COLO668 (cell line): Measurements from ENCODE around the gene STK33.

ENCODE experiments used
- DNase-seq: peaks from one replicate; lab custom pipeline; 2025; ENCODE audit not compliant: unreplicated experiment; lab: John Stamatoyannopoulos, UW

STK33 gene

DNA sequence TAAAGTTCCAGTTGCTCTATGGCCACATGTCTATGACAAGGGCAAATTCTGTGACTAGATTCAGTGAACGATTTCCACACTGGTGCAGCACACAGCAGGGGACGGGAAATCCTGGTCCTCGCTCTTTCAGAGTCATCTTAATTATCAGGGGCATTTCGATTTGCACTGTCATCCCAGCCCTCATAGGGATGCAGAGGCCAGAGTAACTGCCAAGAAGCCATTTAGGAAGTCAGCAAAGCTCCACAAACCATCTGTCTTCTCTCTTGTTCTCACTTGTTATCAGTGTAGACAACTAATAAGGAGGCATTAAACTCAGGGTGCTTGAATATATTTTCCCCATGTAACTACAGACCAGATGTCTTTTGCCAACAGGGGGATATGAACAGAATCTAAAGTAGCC lies 151.7 kb downstream of the STK33 start:
- no peak for DNase-seq

DNA sequence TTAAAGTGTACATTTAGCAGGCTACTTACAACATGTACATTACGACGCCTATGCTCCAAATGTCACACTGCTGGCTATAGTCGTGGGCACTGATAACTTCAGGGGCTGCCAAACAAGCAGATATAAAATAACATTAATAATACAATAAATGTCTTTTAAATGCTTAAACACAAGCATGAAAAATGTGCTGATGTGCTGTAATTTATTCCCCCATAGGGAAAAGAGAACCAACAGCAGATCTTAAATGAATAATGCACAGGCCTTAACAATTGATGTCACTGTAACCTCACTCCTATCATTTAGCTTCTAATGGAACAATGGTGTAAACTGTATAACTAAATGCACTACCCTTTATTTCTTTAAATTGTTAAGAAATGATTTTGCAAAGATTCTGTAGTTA lies 153.4 kb downstream of the STK33 start:
- DNase-seq, result no peak

DNA sequence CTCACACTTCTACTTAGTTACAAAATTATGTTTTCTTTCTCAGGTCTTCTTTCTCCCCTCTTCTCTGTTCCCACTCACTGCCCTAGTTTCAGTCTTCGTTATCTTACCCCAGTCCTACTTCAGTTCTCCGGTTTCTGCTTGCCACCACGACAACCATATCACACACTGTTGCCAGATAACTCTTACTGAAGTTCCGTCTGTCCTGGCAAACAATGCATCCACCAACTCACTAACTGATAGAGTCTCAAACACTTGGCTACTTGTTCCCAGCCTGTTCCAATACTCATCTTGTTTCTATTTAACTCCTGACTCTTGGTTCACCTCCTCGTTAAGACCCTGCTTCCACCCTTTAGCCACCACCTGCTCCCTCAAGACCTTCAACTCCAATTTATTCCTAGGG lies 164.5 kb downstream of the STK33 start:
- DNase-seq, result no peak

DNA sequence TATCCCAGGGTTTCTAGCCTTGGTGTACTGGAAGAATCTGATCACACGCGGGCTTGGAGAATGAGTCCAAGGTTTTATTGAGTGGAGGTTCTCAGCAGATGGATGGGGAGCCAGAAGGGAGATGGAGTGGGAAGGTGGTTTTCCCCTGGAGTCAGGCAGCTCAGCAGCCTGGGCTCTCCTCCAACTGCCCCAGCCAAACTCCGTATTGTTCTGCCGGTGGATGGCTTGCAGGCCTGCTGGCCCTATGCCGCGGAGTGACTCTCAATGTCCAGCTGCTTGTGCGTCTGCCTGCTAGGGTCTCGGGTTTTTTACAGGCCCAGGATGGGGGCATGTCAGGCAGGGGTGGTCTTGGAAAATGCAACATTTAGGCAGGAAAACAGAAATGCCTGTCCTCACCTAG lies 168.0 kb downstream of the STK33 start:
- DNase-seq, result no peak

DNA sequence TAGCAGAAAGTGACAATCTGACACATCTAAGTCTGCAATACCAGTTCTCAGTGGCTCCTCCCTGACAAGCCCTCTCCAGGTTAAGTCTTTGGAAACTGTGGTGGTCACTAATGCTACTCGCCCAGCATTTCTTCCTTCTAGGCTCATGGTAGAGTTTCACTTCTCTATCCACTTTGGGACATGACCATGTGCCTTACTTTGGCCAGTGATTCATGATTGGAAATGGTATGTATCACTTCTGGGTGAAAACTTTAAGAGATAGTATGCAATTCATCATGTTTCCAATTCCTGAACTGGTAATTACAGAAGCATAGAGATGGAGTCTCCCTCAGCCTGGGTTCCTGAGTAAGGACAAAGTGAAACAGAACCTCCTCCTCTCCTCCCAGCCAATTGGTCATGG lies 178.8 kb downstream of the STK33 start:
- no peak for DNase-seq

DNA sequence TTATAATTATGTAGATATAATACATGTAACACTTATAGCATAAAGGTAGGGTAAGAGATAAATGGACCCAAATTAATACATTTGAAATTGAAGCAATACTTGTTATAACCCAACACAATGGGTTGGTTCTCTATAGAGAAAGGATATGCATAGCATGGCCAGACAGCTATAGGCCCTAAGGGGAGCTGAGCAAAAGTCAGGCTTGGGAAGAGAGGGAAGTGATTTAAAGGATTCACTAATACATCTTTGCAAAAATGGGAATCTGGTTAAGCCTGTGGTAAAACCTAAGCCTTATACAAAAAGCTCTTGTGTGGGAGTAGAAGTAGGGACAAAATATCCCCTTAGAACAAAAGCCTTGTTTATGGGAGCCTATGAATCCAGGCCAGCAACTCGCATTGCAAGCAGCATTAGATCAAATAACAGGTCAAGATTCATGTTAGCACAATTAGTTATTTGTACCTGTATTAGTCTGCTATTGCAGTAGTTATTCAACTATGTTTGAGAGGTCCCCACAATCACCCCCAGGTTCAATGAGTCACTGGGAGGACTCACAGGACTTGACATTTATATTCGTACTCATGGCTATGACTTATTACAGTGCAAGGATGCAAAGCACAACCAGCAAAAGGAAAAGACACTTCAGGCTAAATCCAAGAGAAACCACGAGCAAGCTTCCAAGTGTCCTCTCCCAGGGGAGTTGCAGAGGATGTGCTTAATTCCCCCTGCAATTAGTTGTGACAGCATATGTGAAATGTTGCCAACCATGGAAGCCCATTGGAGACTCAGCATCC lies 185.7 kb downstream of the STK33 start:
- no peak for DNase-seq

DNA sequence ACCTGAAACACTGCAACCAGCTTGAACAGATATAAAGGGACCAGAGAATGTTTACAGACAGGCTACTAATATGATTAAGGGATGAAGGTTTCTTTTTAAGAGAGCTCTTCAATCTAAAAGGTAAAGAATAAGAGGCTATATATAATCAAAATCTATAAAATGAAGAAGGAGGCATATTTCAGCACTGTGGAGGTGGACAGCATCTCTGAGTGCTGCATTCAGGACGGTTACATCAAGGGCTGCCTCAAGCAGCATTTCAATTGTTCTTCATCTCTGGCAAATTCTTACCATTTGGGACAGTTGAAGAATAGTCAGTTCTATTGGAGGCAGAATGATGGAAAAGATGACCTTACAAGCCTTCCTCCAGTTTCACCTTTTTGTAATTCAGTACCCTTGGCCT lies 190.7 kb downstream of the STK33 start:
- DNase-seq, result no peak

DNA sequence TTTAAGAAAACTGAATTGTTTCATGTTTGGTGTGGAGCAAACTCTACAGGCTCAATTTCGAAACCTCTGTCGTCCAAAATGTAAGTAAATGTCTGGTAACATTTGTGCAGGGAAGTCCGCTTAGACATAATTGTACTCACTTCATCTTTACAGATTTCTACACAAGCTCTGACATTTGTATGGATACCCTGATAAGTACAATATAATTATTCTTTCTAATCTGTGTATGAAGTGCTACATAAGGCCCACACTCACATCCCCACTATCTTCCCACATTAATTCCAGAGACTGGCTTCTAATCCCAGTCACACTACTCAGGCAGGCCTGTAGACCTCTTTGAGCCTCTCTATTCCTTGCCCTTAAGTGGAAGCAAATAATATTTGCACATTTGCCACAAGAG lies 201.1 kb downstream of the STK33 start:
- no peak for DNase-seq

DNA sequence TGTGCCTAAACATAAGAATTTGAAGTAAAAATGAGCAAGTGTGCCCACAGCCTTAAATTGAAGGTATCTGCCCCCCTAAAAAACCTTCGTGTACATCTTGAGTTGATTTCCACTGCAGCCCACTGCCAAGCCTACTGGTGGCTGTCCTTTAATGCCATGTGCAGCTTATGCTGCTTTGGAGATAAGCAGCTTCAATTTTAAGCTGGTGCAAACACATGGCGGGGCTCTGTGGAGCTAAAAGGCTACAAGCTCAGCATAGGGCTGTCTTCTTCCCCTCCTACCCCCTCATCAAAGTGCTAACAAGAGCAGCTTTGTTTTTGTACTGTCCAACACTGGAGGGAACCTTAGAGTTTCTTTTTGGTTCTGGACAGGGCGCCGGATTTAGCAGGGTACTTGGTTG lies 201.9 kb downstream of the STK33 start:
- no peak for DNase-seq

DNA sequence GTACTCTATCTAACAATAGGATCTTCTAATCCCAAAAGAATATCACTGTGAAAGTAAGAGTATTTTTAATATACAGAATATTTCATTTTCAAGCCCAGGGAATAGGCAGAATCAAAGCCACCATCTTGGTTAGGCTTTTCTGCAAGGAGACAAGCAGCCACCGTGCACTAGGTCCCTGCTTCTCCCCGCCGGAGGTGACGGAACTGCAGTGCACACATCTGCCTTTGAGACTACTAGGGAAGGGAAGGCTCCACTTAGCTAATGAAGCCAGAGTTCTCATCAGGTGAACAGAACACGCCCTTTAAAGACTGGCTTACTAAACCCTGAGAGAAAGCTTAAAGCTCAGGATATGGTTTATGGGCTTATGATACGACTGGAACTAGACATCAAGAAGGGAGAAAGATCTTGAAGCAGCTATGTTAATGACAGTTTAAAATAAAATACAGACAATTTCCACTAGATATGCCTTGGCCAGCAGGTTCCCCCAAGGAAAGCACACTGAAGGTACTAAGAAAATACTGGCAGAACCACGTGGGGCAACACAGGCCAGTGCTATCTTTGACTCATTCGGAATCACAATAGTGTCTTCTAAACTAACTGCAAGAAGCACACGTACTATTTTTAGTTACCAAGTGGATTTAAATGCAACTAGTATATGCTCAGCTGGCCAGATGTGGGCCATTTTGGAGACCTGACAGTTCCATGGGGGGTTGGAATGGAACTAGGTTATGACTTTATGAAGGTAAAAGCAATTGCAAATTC lies 203.0 kb downstream of the STK33 start:
- DNase-seq, result no peak

DNA sequence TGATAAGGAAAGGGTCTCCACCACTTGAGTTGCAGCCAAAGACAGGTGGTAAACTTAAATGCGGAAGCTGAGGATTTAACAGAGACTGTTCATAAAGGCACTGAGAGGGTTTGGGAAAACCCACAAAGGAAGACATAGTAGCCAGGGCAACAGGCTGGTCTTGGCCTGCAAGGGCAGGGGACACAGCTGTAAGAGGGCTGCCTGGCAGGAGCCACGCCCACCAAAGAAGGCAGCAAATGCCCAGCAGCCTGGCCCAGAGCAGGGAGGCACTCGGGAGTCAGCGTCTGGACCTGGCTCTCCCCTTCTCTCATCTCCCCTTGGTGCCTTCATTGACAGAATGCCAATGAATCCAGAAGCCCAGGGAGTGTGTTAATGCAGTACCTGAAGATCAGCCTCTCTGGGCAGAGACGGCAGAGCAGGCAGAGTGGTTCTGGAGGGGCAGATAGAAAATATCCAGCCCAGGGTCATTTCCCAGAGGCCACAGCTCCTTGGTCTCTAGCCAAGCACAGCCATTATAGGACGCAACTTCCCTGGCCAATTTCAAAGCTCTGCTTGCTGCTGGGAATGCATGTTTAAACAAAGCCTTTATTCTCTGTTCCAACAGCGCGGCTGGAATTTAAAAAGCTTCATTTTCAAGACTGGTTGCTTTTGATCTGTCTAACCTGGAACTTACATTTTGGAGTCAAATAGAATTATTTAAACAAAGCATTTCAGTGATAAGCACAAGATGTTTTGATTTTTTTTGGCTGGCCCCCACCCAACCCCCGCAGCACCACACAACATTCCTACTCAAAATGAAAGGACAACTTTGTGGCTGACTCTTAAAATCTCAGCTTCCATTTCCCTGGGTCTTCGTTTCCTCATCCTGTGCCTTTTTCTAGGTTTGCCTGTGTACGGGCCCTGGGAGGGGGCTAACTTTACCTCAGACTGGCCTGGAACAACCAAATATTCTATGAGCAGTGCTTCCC lies 204.7 kb downstream of the STK33 start:
- DNase-seq, result no peak

DNA sequence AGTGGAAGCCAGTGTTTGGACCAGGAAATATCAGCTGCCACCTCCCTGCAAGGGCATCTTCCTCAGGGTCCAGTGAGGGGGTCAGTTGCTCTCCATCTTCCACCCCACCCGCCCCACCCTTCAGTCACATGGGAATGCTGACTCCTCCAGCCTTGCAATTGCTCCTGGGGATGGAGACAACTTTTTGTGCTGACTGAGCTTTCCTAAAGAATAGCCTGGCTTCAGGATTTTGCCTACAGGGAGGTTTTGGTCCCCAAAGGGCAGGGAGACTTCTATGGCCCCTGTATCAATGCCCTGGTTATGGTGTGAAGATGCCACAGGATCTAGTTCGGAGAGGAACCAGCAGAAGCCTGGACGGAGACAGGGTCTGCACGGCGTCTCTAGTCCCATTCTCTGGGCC lies 206.3 kb downstream of the STK33 start:
- no peak for DNase-seq

DNA sequence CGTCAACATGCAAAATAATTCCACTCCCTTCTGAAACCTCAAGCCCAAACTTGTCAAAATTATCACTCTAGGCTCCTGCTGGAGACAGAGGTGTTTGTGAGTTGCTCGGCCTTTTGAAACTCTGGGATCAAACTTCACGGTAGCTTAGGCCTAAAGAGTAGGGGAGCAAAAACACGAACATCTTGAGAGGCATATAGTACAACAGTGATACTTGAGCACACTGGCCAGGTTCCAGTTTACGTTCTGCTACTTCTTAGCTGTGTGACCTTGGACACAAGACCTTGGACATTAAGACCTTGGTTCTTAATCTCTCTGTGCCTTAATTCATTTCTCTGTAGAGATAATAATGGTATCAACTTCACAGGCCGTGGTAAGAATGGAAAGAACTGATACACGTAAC lies 206.9 kb downstream of the STK33 start:
- no peak for DNase-seq

DNA sequence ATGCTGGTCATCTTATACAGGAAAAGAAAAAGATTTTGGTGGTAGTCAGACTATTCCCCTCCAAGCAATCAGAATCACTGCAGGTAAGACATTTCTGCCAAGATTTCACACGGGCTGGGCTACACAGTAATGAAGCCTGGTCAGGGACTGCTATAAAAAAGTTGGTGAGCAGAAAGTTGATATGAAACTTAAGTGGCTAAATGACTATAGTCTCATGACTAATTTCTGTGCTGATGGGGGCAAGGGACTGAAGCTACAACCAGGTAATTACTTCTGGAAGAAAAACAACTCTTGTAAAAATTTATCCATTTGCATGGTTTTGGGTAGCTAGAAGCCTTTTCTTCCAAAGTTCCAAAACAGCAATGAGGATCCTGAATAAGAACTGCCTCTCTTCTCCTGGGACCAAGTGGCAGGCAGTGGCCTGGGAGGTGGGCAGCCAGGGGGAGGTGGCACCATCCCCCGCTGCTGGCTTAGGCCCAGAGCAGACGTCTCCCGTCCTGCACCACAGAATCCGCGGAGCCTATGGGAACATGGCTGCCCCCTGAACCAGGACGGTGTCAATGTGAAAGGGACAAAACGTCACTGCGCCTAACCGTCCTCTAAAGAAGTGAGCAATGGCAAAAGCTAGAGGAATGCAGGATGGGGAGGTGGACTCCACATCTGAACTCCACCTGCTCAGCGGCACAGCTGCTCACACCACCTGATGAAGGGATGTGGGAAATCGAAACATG lies 207.7 kb downstream of the STK33 start:
- DNase-seq, result no peak

DNA sequence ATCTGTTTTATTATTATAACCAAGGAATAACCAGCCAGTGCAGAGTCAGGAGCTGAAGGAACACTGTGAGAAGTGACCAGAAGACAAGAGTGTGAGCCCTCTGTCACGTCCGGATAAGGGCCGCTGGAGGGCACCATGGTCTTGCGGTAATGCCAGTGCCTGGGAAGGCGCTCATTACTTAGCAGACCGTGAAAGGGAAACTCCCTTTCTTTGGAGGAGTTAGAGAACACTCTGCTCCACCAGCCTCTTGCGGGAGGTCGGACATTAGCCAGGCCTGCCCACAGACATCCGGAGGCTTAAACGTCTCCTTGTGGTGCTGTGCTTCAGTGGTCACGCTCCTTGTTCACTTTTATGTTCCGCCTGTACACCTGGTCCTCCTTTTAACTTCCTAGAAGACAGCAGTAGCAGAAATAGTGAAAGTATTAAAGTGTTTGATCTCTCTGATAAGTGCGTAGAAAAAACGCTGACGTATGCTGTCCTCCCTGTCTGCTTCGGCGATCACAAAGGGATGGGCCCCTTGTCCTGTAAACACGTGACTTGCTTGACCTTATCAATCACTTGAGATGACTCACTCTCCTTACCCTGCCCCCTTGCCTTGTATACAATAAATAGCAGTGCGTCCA lies 209.7 kb downstream of the STK33 start:
- DNase-seq, result no peak

DNA sequence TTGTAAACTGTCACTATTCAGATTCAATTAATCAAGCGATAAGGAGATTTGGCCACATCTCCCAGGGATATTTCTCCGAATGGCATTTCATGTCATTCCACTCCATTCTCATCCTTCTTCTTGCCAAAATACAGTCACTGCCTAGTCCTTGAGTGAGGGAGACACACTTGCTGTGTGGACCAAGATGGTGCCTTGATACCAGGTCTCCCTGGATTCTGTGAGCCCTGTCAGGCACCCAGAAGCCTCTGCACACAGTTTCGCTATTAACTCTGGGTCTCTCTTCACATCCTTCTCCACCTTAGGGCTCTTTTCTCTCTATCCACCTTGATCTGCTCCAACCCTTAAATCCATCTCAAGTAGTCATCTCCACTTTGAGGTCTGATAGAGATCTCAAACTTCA lies 210.4 kb downstream of the STK33 start:
- DNase-seq, result no peak

DNA sequence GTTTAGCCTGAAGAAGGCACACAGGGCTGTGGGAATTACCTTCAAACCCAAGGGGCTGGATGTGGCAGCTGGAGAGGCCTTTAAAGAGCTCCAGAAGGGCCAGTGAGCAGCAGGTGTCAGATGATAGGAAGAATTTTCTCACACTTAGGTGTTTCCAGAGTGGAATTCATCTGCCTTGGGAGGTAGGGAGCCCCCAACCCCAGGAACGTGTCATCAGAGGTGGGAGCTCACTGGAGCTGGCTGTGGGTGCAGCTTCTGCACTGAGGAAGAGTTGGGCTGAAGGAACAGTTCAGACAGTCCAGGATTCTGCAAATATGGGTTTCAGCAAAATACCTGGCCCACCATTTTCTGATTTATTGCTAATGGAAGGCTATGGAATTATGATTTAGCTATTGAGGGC lies 210.8 kb downstream of the STK33 start:
- no peak for DNase-seq

DNA sequence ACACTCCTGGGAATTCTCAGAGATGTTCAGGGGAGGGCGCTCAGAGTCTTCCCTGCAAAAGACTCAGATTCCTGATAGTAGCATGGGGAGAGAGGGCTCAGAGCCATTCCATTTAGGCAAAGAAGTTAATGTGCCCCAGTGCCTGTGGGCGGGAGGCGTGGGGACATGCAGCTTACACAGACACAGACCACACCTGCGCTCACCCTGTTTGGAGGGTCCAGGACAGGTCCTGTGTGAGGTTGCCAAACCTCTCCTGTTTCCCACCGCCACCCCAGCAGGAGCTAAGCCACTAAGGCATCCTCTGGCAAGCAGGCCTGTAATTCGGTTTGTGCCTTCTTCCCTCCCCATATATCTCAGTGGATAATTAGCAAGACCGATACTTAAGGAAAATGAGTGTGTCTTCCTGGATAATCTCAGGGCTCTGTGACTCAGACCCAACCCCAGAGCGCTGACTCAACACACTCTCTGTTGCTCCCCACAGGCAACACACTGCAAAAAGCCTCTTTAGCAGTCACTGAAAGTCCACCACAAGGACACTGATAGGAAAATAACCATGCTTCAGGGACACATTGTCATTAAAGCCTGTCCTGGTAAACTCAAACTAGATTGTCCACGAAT lies 211.5 kb downstream of the STK33 start:
- DNase-seq, result no peak

DNA sequence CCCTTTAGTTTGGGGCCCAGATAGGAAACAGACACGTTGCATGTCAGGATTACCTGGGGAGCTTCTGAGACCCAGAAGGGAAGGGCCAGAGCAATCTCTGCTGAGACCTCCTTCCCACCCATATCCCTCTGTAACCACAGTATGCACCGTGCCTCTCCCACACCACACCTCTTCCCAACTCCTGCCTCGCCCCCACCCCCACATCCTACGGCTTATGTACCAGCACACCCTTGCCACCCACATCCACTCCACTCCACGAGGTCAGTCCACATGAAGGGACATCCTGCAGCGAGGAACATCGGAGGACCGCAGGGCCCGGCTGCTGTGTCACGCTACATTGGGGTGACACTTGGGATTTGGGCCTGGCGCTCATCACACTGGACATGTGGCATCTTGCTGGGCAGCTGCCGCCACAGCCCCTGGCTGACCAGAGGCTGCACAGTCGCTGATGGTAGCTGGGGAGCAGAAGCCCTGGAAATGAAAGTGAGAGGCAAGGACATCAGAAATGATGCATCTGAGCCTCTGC lies 212.1 kb downstream of the STK33 start:
- no peak for DNase-seq

DNA sequence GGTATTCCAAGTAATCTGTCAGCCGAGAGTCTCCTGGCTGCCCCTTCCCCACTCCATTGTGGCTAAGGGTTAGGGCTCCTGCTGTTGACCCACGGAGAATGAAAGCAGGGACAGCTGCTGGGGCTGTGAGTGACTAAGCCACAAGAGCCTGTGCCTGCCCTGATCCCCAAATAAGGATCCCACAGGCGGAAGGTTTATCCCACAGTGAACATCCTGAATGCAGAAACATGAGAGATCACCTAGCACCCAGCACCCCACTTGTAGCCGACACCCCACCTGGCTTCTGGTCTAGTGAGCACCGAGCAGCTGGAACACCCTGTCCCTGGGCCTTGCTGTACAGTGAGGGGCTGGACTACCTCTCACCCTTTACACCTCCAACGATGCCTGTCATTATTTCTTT lies 212.7 kb downstream of the STK33 start:
- no peak for DNase-seq
